Fibroblast of upper back skin (primary cell): Measurements from ENCODE around the gene FSTL4.

Experiments used
- DNase-seq: peaks from one replicate; pipeline ENCODE4 v3.0.0-alpha.2; 2013

Gene FSTL4

DNA sequence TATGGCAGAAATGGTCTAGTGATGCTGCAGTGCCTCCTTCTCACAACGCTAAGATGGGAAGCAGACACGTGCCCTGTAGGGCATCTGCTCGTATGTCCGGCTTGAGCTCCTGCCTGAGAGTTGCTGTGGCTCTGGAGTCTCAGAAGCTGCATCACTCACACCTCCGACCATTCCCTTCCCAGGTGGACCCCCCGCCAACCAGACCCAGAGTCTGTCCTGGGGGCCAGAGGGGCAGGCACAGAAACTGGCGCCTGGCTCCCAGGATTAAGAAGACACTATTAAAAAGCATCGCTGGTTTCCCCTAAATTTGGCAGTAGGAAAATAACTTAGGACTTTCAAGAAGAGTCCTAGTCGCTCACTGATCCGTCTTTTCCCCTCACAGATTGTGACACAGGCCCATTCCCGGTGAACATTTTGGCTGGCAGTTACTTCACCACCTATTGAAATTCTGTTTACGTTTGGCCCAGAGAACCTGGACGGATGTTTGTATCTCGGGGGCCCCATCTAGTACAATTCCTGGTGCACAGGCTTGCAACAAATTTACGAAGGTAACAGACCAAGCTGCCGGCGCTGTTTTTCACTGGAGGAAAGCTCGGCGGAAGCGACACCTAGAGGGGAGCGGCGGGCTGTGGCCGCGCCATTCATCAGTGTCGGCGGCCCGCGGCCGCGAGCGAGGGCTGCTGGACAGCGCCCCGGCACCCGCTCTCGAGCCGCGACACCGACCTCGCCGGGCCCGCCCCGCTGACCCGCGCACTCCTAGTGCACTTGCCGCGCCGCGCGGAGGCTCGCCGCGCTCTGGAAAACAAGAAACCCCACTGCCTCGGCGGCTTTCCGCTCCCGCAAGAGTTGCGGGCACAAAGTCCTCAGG is 1.6 kb downstream of the FSTL4 start:
- DNase-seq = peak; percentile 5

DNA sequence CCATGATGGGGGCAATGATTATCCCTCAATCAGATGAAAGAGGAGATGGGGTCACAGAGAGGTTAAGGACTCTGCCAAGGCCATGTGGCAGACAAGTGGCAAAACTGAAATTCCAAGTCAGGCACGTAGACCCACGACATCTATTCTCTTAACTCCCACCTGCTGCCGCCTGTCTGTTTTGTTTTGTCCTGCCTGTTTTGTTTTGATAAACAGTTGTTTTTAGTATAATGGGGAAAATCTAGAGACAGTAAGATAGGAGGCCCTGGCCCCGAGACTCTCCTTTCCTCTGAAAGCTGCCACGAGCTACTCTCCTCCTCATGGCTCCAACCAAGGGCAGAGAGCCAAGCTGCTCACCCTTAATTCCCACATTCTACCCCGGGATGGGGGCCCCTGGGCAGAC is 4.9 kb downstream of the FSTL4 start:
- DNase-seq = no peak

DNA sequence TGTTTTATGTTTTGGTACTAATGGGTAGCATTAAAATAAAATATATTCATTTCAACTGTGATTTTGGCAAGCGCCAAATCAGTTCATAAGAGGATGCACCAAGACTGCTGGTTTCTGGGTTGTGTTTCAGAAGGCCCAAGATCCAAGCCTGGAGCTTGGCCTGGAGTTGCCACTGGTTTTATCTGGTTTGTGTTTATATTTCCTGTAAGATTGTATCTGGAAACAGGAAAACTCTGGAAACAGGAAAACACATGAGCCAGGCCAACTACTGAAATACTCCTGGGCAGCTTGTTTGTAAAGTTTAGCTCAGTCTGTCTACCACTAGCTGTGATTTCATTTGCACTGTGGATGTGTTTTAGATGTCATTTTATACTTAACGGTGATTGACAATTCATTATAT is 5.5 kb downstream of the FSTL4 start:
- DNase-seq = no peak

DNA sequence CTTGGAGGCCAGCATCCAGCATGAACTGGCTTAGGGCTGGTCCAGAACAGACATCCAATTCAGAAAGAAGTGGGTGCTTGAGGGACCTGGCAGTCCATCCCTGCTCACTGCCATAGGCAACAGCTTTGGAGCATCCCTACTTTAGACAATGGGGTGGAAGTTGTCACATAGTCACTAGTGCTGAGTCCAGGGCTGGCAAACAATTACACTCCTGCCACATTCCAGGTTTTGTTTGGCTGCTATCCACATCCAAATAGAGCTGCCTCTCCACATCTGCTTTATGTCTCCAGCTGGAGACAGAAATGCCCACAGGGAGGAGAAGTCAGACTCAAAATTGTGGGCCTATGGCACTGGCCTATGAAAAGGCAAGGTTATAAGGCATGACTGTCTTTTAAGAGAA is 7.0 kb downstream of the FSTL4 start:
- DNase-seq = no peak

DNA sequence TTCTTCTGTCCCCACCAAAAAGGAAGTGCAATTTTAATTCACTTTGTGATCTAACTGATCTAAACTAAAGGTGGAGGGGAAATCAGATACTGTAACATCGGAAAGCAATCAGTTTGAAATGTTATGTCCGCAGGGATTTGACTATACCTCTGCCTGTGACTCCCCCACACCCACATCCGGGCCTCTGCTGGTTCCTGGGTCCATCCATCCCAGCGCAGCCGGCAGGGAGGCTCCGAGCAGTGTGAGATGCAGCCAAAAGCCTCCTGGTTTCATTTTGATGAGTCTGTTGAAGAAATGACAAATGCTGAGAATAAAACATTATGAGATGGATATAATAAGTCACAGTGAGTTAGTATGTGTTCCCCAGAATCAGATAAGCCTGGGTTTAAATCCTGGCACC is 8.6 kb downstream of the FSTL4 start:
- DNase-seq = no peak

DNA sequence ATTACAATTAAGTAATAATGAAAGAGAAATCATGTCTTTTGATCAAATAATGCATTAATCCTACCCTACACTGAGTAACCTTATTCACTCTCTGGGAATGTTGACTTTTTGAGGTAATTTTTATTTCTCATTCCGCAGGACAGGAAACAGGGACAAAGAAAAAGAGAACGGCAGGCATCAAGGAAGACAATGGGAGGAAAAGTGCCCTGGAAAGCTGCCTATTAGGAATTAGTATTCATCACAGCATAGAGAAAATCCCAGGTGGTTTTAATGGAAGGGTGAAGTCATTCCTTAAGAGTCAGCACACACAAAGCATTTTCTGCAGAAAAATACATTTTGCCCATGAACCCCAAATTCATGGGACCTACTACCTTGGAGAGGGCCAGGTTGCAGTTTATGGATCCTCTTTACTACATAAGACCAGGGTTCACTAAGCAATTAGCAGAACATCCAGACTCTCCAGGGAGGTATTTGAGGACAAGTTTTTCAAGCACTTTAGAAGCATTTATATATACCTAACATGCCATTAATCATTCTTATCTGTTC is 9.4 kb downstream of the FSTL4 start:
- DNase-seq = no peak

DNA sequence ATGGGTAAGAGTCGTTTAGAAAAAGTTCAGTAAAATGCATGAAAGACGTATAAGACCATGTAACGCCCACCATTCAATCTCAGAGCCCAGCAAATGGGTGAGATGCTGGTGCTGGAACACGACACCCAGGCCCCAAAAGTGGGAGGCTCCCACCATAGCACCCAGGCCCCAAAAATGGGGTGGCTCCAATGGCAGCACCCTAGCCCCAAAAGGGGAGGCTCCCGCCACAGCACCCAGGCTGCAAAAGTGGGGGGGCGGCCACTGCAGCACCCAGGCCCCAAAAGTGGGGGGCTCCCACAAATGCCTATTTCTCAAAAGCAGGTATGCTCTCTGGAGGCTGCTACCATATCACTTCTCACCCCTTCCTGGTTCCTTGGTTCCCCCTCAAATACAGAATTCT is 12.7 kb downstream of the FSTL4 start:
- DNase-seq = no peak

DNA sequence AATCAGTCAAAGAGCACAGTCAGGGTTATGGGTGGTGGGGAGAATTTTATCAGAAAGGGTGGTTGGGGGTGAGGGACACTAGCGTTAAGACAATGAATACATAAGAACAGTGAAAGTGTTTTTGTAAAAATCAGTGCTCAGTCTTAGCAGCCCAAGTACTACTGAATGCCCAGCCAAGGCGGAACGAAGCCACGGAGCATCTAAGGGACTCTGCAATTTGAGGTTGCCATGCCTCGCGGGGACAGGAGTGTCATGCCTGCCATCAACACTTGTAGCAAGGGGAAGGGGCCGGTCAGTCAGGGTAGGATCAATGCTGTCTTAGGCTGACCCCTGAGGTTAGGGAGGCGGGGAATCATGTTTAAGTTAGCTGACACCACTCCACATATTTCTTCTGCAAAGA is 13.3 kb downstream of the FSTL4 start:
- no peak for DNase-seq

GRCh38 chr5:133596049-133596448 is 16.3 kb downstream of the FSTL4 start:
- DNase-seq = no peak

GRCh38 chr5:133595465-133595864 is 16.9 kb downstream of the FSTL4 start:
- no peak for DNase-seq

- DNase-seq = no peak
These were observed 23.1 kb downstream of the FSTL4 start for GRCh38 chr5:133589286-133589685.

GRCh38 chr5:133582971-133583370 is 29.4 kb downstream of the FSTL4 start:
- no peak for DNase-seq

DNA sequence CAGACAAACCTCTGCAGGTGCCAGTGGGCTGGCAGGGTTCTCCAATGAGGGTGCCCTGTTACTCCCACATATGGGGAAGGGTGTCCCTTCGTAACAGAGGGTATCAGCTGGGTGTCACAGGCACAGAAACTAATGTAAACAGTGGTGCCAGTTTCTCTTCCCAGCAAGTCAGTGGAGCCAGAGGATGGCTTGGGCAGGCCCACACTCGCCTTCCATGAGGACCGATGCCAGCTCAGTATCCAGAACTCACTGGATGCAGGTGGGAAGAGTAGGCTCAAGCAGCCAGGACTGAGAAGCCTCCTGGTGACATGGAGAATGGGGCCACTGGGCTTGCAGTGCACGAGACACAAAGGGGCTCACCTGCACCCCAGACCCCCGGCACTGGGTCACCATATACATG is 30.4 kb downstream of the FSTL4 start:
- DNase-seq = no peak

- DNase-seq = no peak
These were observed 31.0 kb downstream of the FSTL4 start for GRCh38 chr5:133581348-133581747.

DNA sequence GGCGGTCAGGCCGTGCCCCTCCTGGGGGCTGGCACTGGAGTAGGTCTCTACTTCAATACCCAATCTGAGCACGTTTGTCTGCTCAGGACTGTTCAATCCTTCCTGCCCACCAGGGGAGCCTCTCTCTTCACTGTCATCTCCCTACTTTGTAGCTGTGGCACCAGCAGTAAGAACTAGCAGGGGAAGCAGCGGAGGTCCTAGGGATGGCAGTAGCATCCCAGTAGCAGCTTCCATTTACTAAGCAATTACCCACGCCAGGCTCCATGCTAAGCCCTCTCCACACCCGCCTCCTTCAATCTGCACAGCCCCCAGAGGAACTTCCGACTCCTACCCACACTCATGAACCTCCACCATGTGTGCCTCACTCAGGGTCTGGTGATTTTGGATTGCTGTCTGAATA is 31.7 kb downstream of the FSTL4 start:
- DNase-seq = no peak

DNA sequence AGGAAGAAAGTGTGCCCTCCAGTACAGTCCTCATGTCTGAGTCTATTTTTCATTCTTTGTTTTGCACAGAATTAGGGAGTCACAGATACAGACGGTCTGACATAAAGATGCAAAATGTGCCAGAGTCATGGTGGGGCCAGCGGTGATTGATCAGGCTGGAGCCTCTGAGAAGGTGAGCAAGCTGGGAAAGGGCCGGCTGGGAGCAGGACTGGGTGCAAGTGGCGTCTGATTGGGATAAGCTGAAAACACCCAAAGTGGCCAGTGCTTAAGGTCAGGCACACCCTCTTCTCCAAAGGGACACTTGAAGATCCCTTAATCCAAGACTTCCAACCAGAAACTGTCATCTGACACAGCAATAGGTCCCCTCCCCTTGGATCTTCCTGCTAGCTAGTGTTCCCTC is 32.6 kb downstream of the FSTL4 start:
- no peak for DNase-seq

GRCh38 chr5:133569347-133569746 is 43.0 kb downstream of the FSTL4 start:
- no peak for DNase-seq

- DNase-seq = peak; percentile 25
These were observed 46.3 kb downstream of the FSTL4 start for GRCh38 chr5:133565993-133566392.

DNA sequence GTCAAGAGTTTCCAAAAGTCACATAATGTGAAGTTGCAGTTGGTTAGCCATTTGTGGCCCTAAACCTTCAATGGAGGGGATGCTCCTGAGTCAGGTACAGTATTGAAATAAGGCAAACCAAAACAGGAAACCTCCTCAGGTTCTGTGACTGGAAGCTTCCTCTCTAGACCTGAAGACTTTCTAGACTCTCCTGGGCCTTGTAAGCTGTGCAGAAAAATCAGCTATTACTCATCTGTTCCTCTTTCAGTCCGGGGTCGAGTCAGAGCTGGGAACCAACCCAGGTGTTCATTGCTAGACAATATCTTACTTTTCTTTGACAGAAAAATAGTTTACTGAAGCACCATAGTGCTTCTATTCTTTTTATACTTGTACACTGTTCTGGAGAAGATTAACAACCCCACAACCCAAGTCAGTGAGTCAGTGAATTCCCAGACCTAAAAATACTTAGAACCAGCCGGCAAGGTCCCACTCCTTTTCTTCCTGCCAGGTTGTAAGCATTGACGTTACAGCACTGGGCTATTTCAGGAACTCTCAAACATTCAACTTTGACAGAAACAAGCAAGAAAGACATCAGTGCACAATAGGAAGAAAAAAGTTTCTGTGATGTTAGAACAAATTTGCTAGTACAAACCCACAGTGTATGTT is 47.3 kb downstream of the FSTL4 start:
- DNase-seq = no peak

DNA sequence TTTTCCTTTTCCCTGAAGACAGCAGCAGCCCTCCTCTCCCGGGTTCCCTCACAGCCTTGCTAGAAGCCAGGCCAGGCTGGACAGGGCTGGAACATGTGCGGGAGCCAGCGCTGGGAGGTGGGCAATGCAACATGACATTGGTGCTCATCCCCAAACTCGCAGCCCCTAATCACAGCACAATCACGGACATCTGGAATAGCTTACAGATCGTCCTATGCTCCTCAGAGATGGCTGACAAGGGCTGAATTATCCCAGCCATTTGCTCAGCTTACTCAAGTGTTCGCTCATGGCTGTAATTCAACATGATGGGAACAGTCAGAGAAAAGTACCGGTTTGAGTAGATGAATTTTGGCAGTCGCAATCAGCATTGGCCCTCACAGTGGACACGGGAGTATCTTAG is 49.8 kb downstream of the FSTL4 start:
- DNase-seq = no peak

DNA sequence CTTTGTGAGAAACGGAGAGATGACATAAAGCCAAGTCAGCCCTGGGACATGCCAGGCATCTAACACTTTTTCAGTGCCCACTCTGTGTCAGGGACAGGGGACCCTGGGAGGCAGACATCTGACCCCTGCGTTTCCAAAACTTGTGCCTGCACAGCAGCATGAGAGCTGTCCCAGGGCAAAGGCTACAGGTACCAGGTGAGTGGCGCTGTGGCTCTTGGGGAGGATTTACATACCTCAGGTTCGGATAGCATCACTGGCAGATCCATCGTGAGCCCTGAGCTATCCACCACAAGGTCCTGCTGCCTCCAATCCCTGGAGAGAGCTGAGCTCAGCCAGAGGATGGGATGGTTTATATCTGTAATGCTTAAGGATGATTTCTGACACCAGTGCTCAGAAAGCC is 52.4 kb downstream of the FSTL4 start:
- no peak for DNase-seq

GRCh38 chr5:133556551-133556950 is 55.8 kb downstream of the FSTL4 start:
- DNase-seq = no peak

GRCh38 chr5:133554279-133554678 is 58.1 kb downstream of the FSTL4 start:
- no peak for DNase-seq

DNA sequence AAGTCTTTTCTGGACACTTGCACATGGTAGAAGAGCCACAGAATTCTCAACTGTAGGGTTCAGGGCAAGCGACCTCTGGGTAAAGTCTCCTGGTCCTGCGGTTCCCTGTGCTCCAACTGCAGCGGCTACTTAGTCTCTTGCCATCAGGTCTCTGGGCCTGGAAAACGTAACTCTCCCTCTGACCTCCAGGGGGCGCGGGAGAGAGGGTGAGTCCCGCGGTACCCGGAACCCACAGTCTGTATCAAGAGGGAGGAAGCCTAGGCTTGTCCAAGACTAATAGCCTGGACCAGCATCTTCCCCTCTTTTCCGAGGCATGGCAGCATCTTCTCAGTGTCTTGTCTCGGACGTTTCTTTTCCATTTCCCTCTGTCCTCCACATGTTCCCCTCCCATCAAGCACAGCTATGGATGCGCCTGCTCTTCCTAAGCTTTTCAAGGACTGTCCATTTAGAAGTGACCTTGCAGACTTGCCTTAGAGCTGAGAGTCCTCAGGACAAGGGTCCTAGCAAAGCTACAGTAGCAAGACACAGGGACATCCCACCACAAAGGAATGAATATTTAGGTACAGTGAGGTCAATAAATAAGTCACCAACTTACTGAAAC is 59.3 kb downstream of the FSTL4 start:
- DNase-seq = peak; percentile 34
